HepG2 (cell line): ENCODE measurements around the gene LRP1-AS. TPM values are rescaled to one million over a fixed set of nuclear protein-coding genes. Genes with fewer than 3 reads are reported as not detected.
A peak's percentile ranks its signal among the peaks of the same experiment; 100 is the strongest.

ENCODE experiments used
- DDIT3 ChIP-seq: sonication (generic); formaldehyde crosslinking; IDR thresholded peaks from 2 replicates; pipeline ENCODE4 v1.4.0; 2020; ENCODE audit warnings: mild to moderate bottlenecking, missing genetic modification reagents
- E2F2 ChIP-seq: sonication (generic); formaldehyde crosslinking; IDR thresholded peaks from 2 replicates; pipeline ENCODE4 v1.4.0; 2020; ENCODE audit warnings: missing genetic modification reagents, borderline replicate concordance
- EED ChIP-seq: sonication (generic); formaldehyde crosslinking; IDR thresholded peaks from 2 replicates; pipeline ENCODE4 v1.5.0; 2020; ENCODE audit warnings: mild to moderate bottlenecking, missing genetic modification reagents
- ERF ChIP-seq: IDR thresholded peaks from 2 replicates; pipeline ENCODE4 v1.6.1; 2018; ENCODE audit warnings: missing biosample characterization, missing genetic modification reagents
- ESRRA ChIP-seq: sonication (generic); formaldehyde crosslinking; IDR thresholded peaks from 2 replicates; pipeline ENCODE4 v1.5.1; 2020; ENCODE audit warnings: mild to moderate bottlenecking, low read depth, missing genetic modification reagents
- GATAD2A ChIP-seq: IDR thresholded peaks from 2 replicates; pipeline ENCODE4 v1.6.1; 2016
- HOMEZ ChIP-seq: IDR thresholded peaks from 2 replicates; pipeline ENCODE4 v1.6.1; 2016; ENCODE audit warnings: low read depth
- KLF15 ChIP-seq: sonication (generic); formaldehyde crosslinking; IDR thresholded peaks from 2 replicates; pipeline ENCODE4 v1.8.1; 2023; ENCODE audit warnings: borderline replicate concordance, mild to moderate bottlenecking, inconsistent platforms, missing genetic modification reagents, mixed read lengths
- MBD4 ChIP-seq: IDR thresholded peaks from 2 replicates; pipeline ENCODE4 v1.6.1; 2012; ENCODE audit warnings: low read length, inconsistent platforms, borderline replicate concordance
- MIXL1 ChIP-seq: IDR thresholded peaks from 2 replicates; pipeline ENCODE4 v1.6.1; 2016
- NR2F2 ChIP-seq: IDR thresholded peaks from 2 replicates; pipeline ENCODE4 v1.6.1; 2012; ENCODE audit warnings: low read depth, inconsistent platforms, borderline replicate concordance
- NR2F6 ChIP-seq, 2 experiments: IDR thresholded peaks; 2 replicates each; pipeline ENCODE4 v1.6.1; 2016; ENCODE audit warnings: antibody characterized with exemption in 1 of 2, mild to moderate bottlenecking in 1 of 2
- SRSF9 ChIP-seq: fragments of 200-400 bp; formaldehyde crosslinking; IDR thresholded peaks from 2 replicates; pipeline ENCODE4 v1.6.1; 2018; ENCODE audit warnings: borderline replicate concordance, mild to moderate bottlenecking, low read depth, low read length; ENCODE audit not compliant: insufficient read depth, poor library complexity, severe bottlenecking
- SYNCRIP ChIP-seq: fragments of 200-400 bp; formaldehyde crosslinking; IDR thresholded peaks from 2 replicates; pipeline ENCODE4 v1.6.1; 2018; ENCODE audit warnings: mild to moderate bottlenecking, low read depth, low read length; ENCODE audit not compliant: insufficient read depth
- TCF7 ChIP-seq: sonication (generic); IDR thresholded peaks from 2 replicates; pipeline ENCODE4 v1.6.1; 2016; ENCODE audit warnings: antibody characterized with exemption, low read depth
- TEAD2 ChIP-seq: sonication (generic); formaldehyde crosslinking; IDR thresholded peaks from 2 replicates; pipeline ENCODE4 v1.9.0; 2021; ENCODE audit warnings: missing genetic modification reagents
- TFDP2 ChIP-seq: sonication (generic); formaldehyde crosslinking; IDR thresholded peaks from 2 replicates; pipeline ENCODE4 v1.4.0; 2020; ENCODE audit warnings: missing genetic modification reagents
- TSC22D2 ChIP-seq: sonication (generic); formaldehyde crosslinking; IDR thresholded peaks from 2 replicates; pipeline ENCODE4 v1.5.1; 2020; ENCODE audit warnings: missing genetic modification reagents, mild to moderate bottlenecking, borderline replicate concordance
- ZBTB38 ChIP-seq: sonication (generic); formaldehyde crosslinking; IDR thresholded peaks from 2 replicates; pipeline ENCODE4 v1.5.1; 2020; ENCODE audit warnings: mild to moderate bottlenecking, missing genetic modification reagents
- ZNF510 ChIP-seq: sonication (generic); formaldehyde crosslinking; IDR thresholded peaks from 2 replicates; pipeline ENCODE4 v1.4.0; 2020; ENCODE audit warnings: low read depth, mild to moderate bottlenecking, missing genetic modification reagents
- ZNF703 ChIP-seq: sonication (generic); formaldehyde crosslinking; IDR thresholded peaks from 2 replicates; pipeline ENCODE4 v1.5.1; 2020; ENCODE audit warnings: missing genetic modification reagents, mild to moderate bottlenecking, moderate library complexity, borderline replicate concordance
- ZNF747 ChIP-seq: sonication (generic); formaldehyde crosslinking; IDR thresholded peaks from 2 replicates; pipeline ENCODE4 v1.8.1; 2023; ENCODE audit warnings: missing genetic modification reagents, mild to moderate bottlenecking, borderline replicate concordance
- ZNF772 ChIP-seq: sonication (generic); formaldehyde crosslinking; IDR thresholded peaks from 2 replicates; pipeline ENCODE4 v1.5.0; 2020; ENCODE audit warnings: mild to moderate bottlenecking, missing genetic modification reagents
- ZNF800 ChIP-seq: sonication (generic); formaldehyde crosslinking; IDR thresholded peaks from 2 replicates; pipeline ENCODE4 v1.4.0; 2020; ENCODE audit warnings: missing genetic modification reagents
- polyA plus RNA-seq, 8 experiments: library from polyadenylated mRNA; depleted of rRNA in 3 of 8; stranded (reverse) in 7 of 8; unstranded in 1 of 8; fragments of >200 nt; fragmentation: Illumina TruSeq in 4 of 8; extraction: Trizol in 4 of 8; gene quantifications; 2 replicates each; pipeline versions ENCODE4 v1.2.1 to v1.2.3, GENCODE V29; 2011 to 2016; ENCODE audit warnings: low read depth in 4 of 8, missing spikeins in 1 of 8, mixed read lengths in 1 of 8; ENCODE audit not compliant: insufficient read depth in 1 of 8
- total RNA-seq, 5 experiments: library from RNA; depleted of rRNA; stranded (reverse); fragments of >200 nt; fragmentation: Illumina TruSeq; extraction: Trizol; gene quantifications; 2 replicates each; pipeline ENCODE4 v1.2.3, GENCODE V29; 2016; ENCODE audit warnings: low read depth in 1 of 5

The LRP1-AS gene
- total and polyA plus RNA-seq, 2 of the 13 experiments (the other 11 are each of a cell fraction or from before 2014, with no cell fraction given) = 0.20 TPM; not detected in 1

DNA sequence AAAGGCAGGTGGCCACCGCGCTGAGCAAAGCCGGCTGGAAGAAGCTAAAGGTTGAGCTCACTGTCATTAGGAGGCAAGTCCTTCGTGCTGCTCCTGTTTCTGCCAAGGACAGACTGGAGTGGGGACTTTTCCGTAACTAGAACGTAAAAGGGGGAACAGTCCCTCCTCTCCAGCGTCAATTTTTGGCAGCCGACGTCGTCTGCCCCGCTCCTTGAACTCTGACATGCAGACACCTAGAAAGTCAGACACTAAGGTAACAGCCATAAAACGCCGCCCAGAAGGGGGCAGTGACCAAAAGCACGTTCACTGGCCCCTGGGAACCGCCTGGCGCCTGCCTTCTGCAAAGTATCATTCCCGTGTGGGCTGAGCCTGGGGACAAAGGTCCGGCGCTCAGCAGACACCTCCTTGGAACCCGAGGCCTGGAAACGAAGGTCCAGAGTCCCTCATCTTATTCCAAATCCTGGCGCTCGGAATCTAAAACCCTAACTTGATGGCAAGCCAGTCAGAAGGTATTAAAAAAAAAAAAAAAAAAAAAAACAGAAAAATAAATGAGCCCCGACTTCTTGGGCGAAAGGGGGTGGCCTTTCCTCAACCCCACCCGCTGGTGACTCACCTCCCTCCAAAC lies 20.2 kb downstream of the LRP1-AS start (continued):
- TF ChIP-seq SRSF9 (no peak), ZNF772 (CRISPR knock-in tag) (0 out of 2 replicates have a peak, but pooled peaks have one; percentile 33), ZNF703 (CRISPR knock-in tag) (no peak), MIXL1 (CRISPR knock-in tag) (peak; percentile 52), TFDP2 (CRISPR knock-in tag) (peak; percentile 42; the same call in 1 of the 2 replicates), SYNCRIP (no peak), DDIT3 (no peak), ZNF800 (CRISPR knock-in tag) (peak; percentile 19; the same call in 1 of the 2 replicates), EED (CRISPR knock-in tag) (no peak), ESRRA (CRISPR knock-in tag) (peak; percentile 16; the same call in 1 of the 2 replicates), ZBTB38 (peak; percentile 29; the same call in 1 of the 2 replicates), NR2F6 (IDR thresholded peaks at IDR 0.05) (no peak), NR2F6 (CRISPR knock-in tag; IDR thresholded peaks at IDR 0.05) (peak; percentile 51; the same call in 1 of the 2 replicates), KLF15 (CRISPR knock-in tag) (no peak; the same call in 1 of the 2 replicates), ZNF747 (no peak), ZNF510 (CRISPR knock-in tag) (no peak), ERF (CRISPR knock-in tag) (peak; percentile 62), TCF7 (peak; percentile 36; the same call in 1 of the 2 replicates), TSC22D2 (CRISPR knock-in tag) (no peak), HOMEZ (no peak), NR2F2 (0 out of 2 replicates have a peak, but pooled peaks have one; percentile 24), GATAD2A (CRISPR knock-in tag) (peak; percentile 65), MBD4 (no peak), E2F2 (CRISPR knock-in tag) (no peak), TEAD2 (CRISPR knock-in tag) (no peak)
